Gastrocnemius medialis (tissue), 4 donors: Measurements from ENCODE around the gene SELENOH. TPM values are rescaled to one million over a fixed set of nuclear protein-coding genes. Genes with fewer than 3 reads are reported as not detected.

ENCODE experiments used
- ATAC-seq, 2 donors: fragments of 150-250 bp; one replicate each; pipeline ENCODE4 v1.9.1; 2016
- DNase-seq, 2 donors: peaks; one replicate each; pipeline ENCODE4 v3.0.0-alpha.2; 2019
- H3K27ac ChIP-seq, 4 donors: fragments of 200-600 bp; sonication (generic); 1 replicate in 1 of 4; 2 replicates in 3 of 4; pipeline ENCODE4 v1.5.1; 2016 to 2018; ENCODE audit warnings: mild to moderate bottlenecking in 2 of 4, moderate library complexity in 1 of 4
- H3K27me3 ChIP-seq, 3 donors: fragments of 200-600 bp; sonication (generic) in 2 of 3; 1 replicate in 1 of 3; 2 replicates in 2 of 3; pipeline versions ENCODE4 v1.5.1 to v1.6.0; 2016 to 2019; ENCODE audit warnings: mild to moderate bottlenecking in 1 of 3, moderate library complexity in 1 of 3
- H3K36me3 ChIP-seq, 2 donors: fragments of 200-600 bp; sonication (generic) in 1 of 2; one replicate each; pipeline ENCODE4 v1.5.1; 2017 to 2018
- H3K4me1 ChIP-seq, 2 donors: fragments of 200-600 bp; sonication (generic) in 1 of 2; one replicate each; pipeline ENCODE4 v1.5.1; 2016 to 2017; ENCODE audit warnings: mild to moderate bottlenecking in 2 of 2
- H3K4me3 ChIP-seq, 4 donors: fragments of 200-600 bp; sonication (generic) in 3 of 4; 1 replicate in 1 of 4; 2 replicates in 3 of 4; pipeline ENCODE4 v1.5.1; 2016 to 2019; ENCODE audit warnings: mild to moderate bottlenecking in 2 of 4
- H3K9me3 ChIP-seq, 3 donors: fragments of 200-600 bp; sonication (generic) in 2 of 3; 1 replicate in 1 of 3; 2 replicates in 2 of 3; pipeline ENCODE4 v1.5.1; 2016 to 2019
- CTCF ChIP-seq, 5 experiments: fragments of 450-650 bp in 3 of 5; fragments of 200-600 bp in 2 of 5; sonication (generic) in 2 of 5; IDR thresholded peaks in 4 of 5; conservative IDR thresholded peaks in 1 of 5; 1 replicate in 4 of 5; 2 replicates in 1 of 5; pipeline ENCODE4 v1.5.1; 2016 to 2019; ENCODE audit warnings: antibody characterized with exemption in 5 of 5, mild to moderate bottlenecking in 3 of 5, moderate library complexity in 3 of 5
- POLR2A ChIP-seq, 2 donors: fragments of 450-650 bp; IDR thresholded peaks; one replicate each; pipeline ENCODE4 v1.6.1; 2017; ENCODE audit warnings: antibody characterized with exemption in 2 of 2, mild to moderate bottlenecking in 2 of 2, moderate library complexity in 2 of 2
- in situ Hi-C, 4 donors: fragments of 200-750 bp; cut with MboI; loops; one replicate each; pipeline versions ENCODE4 v1.15.0 to v1.8.0; 2017; ENCODE audit warnings: low sequenced_read_pairs in 4 of 4
- intact Hi-C: fragments of 100-400 bp; cut with DNase I; formaldehyde crosslinking; loops from one replicate; pipeline ENCODE4 v1.15.1; 2023; ENCODE audit warnings: low total_unique reads
- total RNA-seq, 4 donors: library from RNA; depleted of rRNA; stranded (reverse); fragments of >200 nt; gene quantifications; one replicate each; pipeline versions ENCODE4 v1.1.0 to v1.2.3, GENCODE V29; 2016

The SELENOH gene
- total RNA-seq, 4 donors from 2014 or later: 94.7 to 145 (median 132) TPM

GRCh38 chr11:57771365-57771764, 30.1 kb downstream of the SELENOH start:
- no peak for TF ChIP-seq CTCF (IDR thresholded peaks at IDR 0.05 in 4 of 5, conservative IDR thresholded peaks at IDR 0.05 in 1 of 5)
- H3K4me3 ChIP-seq: no peak overlapping the region
- H3K36me3 ChIP-seq: no peaks in the 10 kb centered on the region
- DNase-seq: no peak
- no peaks in the 10 kb centered on the region for H3K27me3 ChIP-seq
- H3K27ac ChIP-seq: peak overlapping the region in 2 of 4 donors; percentile 16 to 83
- in situ Hi-C loops (loop anchor here in 1 of 4 donors (25.0 kb wide), 1 partner anchor 434 kb away; the partner anchor contains the start of genes P2RX3 and SSRP1), intact Hi-C loops (no loop called here)
- H3K9me3 ChIP-seq: no peaks in the 10 kb centered on the region
- peaks cover 51 to 74% of the 10 kb centered on the region in 2 donors for H3K4me1 ChIP-seq
- no peak for ATAC-seq

GRCh38 chr11:57772562-57772961, 31.3 kb downstream of the SELENOH start:
- intact Hi-C loops: no loop called here
- in situ Hi-C loops: loop anchor here in 1 of 4 donors (25.0 kb wide), 1 partner anchor 435 kb away; the partner anchor contains the start of genes P2RX3 and SSRP1
- Histone ChIP-seq H3K36me3 (no peaks in the 10 kb centered on the region), H3K4me3 (no peak overlapping the region), H3K9me3 (no peaks in the 10 kb centered on the region), H3K27ac (peak overlapping the region; percentile 6 to 83 (median 25)), H3K4me1 (peaks cover 58 to 76% of the 10 kb centered on the region in 2 donors), H3K27me3 (no peaks in the 10 kb centered on the region)
- no peak for ATAC-seq
- TF ChIP-seq POLR2A (IDR thresholded peaks at IDR 0.05) (no peak), CTCF (IDR thresholded peaks at IDR 0.05 in 4 of 5, conservative IDR thresholded peaks at IDR 0.05 in 1 of 5) (no peak)
- DNase-seq: no peak

GRCh38 chr11:57773026-57773598, 31.8 kb downstream of the SELENOH start:
- TF ChIP-seq POLR2A (IDR thresholded peaks at IDR 0.05) (no peak), CTCF (IDR thresholded peaks at IDR 0.05 in 4 of 5, conservative IDR thresholded peaks at IDR 0.05 in 1 of 5) (no peak)
- no peaks in the 10 kb centered on the region for H3K9me3 ChIP-seq
- ATAC-seq (no peak), DNase-seq (no peak)
- peak overlapping the region in 2 of 4 donors; percentile 42 to 83 for H3K27ac ChIP-seq
- H3K4me1 ChIP-seq: peaks cover 64 to 78% of the 10 kb centered on the region in 2 donors
- intact Hi-C loops (no loop called here), in situ Hi-C loops (loop anchor here in 1 of 4 donors (25.0 kb wide), 1 partner anchor 436 kb away; the partner anchor contains the start of genes P2RX3 and SSRP1)
- H3K4me3 ChIP-seq: no peak overlapping the region
- no peaks in the 10 kb centered on the region for H3K36me3 ChIP-seq
- no peaks in the 10 kb centered on the region for H3K27me3 ChIP-seq

GRCh38 chr11:57775491-57775890, 34.2 kb downstream of the SELENOH start:
- Histone ChIP-seq H3K27ac (peak overlapping the region; percentile 50 to 83 (median 72)), H3K36me3 (no peaks in the 10 kb centered on the region), H3K9me3 (no peaks in the 10 kb centered on the region), H3K27me3 (no peaks in the 10 kb centered on the region), H3K4me1 (peaks cover 74 to 89% of the 10 kb centered on the region in 2 donors), H3K4me3 (peak overlapping the region; percentile 6 to 36 (median 20))
- ATAC-seq: no peak
- intact Hi-C loops (no loop called here), in situ Hi-C loops (no loop called here)
- DNase-seq: no peak
- no peak for TF ChIP-seq POLR2A (IDR thresholded peaks at IDR 0.05)
- no peak for TF ChIP-seq CTCF (IDR thresholded peaks at IDR 0.05 in 4 of 5, conservative IDR thresholded peaks at IDR 0.05 in 1 of 5)
